NCI-H526 treated with DMSO at 0.1 percent for 48 hours (cell line): Measurements from ENCODE around the gene CD300C.
"Not testable (repeated sequence)": the region's sequence is repeated elsewhere in the genome, so short reads cannot be mapped to it uniquely, and the experiment has no call there.

ENCODE experiments used
- DNase-seq: peaks from one replicate; lab custom pipeline; 2025; lab: John Stamatoyannopoulos, UW

CD300C gene

DNA sequence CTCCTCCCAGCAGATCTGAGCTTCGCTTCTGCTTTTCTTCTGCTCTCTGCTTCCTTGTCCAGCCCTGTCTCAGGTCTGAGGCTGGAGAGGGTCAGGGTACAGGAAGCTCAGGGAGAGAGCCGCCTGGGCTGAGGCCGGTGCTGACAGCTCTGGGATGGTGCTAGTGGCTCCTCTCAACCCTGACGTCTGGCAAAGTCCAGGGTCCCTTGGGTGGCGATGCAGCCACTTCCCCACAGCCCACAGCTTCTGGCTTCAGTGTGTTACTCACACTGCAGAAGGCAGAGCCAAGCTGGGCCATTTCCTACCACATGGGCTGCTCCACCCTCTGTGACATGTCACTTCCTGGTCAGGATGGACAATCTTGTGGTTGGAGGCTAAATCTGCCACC is at the start of gene CD300C:
Gene CD300C (minus strand): TSS at position 273 of the 388 bp plus-strand sequence. CDS start 333 bp downstream, outside the sequence.
- no peak for DNase-seq

DNA sequence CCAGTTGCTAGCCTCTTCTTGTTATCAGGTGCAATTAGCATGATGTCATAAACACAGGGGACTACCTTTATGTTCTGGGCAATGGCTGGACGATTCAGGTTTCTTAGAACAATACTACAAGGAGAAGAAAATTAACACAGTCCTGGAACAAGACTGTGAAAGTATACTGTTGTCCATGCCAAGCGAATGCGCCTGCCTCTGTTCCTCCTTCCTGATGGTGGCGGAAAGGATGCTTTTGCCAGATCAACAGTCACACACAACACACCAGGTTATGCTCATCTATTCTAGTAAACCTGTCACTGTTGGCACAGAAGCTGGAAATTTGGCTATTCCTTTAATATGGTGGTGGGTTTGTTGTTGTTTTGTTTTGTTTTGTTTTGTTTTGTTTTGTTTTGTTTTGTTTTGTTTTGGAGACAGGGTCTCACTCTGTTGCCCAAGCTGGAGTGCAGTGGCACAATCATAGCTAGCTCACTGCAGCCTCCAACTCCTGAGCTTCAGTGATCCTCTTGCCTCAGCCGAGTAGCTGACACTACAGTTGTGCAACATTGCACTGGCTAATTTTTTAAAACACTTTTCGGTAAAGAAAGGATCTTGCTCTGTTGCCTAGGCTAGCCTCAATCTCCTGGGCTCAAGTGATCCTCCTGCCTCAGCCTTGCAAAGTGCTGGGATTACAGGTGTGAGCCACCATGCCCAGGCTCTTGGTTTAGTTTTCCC is 49.3 kb upstream of the CD300C start:
- DNase-seq, result no peak

DNA sequence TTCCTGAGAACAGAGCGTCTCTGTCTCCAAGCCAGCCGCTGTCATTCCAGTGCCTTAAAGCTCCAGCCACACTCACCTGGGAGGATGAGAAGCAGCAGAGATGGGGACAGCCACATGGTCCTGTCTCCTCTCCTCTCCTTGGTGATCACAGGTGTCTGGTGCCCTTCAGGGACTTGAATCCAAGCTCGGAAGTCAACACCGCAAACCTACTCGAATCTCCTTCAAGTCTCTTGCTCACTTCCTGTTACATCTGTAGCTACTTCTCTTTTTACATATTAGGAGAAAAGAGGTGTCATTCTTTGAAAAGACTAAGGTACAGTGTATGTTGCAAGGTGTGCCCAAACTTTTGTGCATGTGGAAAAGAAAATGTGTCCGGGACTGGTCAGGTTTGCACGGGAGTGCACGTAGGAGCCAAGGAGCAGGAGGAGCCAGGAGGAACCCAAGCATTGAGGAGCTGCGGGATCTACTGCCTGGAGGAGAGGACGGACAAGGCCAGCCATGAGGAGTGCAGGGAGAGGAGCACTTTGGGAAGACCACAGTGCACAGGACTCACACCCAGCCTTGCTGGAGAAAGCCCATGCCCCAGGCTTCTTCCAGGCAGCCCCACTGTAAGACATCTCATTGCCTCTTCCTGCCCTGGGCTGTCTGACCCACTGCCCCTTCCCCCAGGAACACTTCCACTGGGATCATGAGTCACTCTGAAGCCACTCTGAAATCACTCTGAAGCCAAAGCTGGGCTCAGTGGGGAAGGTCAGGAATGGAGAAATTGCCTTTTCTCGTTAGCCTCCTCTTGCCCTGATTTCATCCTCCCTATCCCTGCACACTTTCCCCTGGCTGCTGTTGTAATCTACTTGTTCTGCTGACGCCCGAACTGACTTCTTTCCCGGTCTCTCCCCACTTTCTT is 46.4 kb upstream of the CD300C start, which contains the start of gene CD300LD:
Gene CD300LD (minus strand): TSS at position 197 of the 904 bp plus-strand sequence. CDS start 81 bp downstream, at position 116.
- no peak for DNase-seq

DNA sequence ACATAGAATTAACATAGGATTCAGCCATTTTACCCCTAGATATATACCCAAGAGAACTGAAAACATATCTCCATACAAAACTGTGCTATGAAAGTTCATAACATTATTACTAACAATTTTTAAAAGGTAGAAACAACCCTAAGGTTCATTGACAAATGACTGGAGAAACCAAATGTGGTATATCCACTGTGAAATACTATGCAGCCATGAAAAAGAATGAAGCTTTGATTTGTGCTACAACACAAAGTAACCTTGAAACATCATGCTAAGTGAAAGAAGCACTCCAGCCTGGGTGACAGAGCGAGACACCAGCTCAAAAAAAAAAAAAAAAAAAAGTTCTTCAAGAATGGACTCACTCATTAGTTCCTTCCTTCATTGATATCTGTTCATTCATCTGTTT is 45.6 kb upstream of the CD300C start:
- no peak for DNase-seq

DNA sequence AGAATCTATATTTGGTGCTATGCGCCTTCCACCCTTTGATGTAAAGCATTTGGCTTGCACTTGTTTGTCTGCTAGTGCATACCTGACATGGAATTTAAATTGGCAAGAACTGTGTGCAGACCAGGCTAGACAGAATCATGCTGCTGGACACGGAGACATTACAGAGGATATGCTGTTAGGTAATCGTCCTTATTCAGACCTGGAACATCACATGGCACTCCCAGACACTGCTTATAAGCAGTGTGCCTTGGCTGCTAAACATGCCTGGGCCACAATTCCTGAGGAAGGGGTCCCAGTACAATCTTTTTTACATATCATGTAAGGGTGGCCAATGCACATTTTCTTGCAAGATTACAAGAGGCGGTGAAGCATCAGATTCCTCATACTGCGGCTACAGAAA is 39.8 kb upstream of the CD300C start:
- no peak for DNase-seq

DNA sequence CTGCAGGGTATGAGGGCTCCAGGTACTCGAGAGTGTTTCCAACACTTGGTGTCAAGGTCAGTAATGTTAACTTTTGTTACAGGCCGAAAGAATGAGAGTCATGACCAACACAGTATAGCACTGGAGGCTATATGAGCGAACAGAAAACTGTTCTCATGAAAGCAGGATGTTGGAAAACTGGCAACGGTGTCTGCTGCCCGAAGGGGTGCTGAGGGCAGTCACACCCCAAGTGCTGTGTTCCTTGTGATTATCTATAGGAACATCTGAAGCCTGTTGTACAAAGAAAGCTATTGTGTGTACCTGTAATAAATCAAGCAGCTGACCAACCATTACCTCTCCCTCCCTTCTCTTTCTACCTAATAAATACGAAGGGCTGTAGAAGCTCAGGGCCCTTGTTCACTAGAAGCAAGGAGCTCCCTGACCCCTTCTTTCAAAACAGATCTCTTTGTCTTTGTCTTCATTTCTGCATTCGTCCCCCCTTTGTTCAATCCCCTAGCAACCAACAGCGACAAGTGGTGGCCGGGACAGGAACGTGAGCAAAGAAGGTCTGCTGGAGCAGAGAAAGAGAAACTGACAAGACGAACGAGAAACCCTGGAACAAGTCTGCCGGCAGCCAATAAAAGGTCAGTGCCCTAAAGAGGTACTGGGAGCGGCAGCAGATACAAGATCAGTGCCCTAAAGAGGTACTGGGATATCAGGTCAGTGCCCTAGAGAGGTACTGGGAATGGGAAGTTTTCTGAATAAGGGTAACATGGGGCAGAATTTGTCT is 38.6 kb upstream of the CD300C start:
- no peak for DNase-seq

DNA sequence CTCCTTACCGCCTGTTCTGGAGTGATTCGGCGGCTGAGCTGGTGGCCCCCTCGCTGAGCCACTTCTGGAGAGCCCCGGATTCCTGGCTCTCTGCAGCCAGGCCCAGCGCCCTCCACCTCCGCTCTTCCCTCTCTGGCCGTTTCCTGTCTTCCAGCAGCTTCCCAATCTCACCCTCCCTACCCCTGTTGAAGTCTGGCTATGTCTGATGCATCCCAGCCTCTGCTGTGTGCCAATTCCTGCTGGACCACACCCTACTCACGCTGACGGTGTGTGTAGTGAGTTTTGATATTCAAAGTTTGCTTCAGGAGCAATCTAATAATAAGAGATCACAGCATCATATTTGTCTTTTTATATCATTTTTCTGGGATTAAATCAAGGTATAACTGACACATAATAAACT is 36.7 kb upstream of the CD300C start:
- no peak for DNase-seq

DNA sequence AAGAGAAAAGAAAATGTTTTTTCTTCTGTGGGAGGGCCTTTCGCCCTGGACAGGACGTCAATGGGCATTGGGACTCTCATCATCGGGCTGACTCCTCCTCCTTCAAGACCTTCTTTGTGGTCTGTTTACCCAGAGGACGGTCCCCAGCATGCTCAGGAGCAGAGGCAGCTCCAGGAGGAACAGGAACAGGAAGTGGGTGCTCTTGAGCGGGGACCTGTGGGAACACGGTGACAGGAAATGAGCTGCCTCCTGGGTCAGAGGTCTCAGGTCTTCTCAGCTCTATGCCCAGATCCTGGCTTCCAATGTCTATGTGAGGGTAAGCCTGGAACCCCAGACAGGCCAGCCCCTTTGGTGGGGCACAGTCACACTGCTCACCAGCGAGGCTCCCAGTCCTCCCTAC is 34.0 kb upstream of the CD300C start:
- no peak for DNase-seq

DNA sequence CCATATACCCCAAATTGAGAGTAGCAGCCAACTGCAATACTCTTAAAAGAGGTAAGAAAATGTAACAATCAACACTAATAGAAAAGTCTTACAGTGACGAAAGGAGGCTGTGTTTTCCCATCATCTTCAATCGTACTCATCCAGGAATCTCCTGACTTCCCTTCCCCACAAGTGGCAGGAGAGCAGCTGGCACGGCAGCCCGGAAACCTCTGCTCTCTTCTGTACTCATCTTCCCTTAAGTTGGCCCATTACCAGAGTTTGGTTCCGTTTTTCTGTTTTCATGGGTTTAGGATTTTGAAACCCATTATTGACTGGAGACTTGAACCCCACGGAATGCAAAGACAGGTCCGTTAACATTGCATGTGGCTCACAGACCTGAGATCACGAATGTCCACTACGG is 33.1 kb upstream of the CD300C start:
- DNase-seq, result no peak

DNA sequence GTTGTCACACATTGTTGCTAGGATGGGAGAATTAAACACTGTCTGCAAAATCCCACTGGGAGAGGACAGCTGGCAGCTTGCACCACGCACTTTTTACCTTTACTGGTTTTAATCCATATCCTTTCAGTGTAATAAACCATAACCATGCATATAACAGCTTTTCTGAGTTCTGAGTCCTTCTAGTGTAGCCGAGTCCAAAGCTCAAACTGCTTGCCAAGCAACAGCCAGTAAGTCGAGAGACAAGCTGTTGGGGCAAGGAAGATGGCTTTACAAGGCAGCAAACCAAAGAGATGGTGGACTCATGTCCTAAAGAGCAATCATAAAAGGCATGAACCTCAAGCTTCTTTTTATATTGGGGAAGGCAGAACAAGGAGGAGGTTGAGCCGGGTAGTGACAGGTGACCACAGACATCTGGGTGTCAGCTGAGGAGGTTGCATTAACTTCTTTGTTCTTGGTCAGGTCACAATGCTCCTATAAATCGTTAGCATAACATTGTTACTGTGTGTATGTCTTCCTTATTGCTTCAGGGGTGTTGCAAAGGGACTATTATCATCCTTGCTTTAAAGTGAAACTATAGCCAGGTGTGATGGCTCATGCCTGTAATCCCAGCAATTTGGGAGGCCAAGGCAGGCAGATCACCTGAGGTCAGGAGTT is 28.7 kb upstream of the CD300C start:
- no peak for DNase-seq

DNA sequence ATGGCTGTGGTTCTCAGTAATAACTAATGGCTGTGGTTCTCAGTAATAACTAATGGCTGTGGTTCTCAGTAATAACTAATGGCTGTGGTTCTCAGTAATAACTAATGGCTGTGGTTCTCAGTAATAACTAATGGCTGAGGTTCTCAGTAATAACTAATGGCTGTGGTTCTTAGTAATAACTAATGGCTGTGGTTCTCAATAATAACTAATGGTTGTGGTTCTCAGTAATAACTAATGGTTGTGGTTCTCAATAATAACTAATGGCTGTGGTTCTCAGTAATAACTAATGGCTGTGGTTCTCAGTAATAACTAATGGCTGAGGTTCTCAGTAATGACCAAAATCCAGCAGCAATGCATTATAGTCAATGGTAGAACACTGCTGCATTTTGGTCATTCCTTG is 27.7 kb upstream of the CD300C start:
- DNase-seq, result not testable (repeated sequence)

DNA sequence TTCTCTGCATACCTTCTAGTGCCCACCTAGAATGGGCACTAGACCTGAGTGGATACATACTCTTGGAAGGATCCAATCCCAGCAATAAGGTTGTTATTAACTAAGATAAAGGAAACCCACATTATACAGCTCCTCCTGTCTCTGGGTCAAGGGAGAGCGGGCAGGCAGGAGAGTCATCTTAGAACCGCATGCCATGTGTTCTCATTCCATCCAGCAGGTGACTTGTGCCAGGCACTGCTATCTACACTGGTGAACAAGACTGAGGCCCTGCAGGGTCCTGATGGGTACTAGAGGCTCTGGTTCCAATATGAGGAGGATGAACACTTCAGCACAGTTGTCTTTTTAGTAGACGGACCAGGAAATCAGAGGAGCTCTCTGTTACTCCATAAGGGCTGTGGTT is 27.3 kb upstream of the CD300C start:
- no peak for DNase-seq

DNA sequence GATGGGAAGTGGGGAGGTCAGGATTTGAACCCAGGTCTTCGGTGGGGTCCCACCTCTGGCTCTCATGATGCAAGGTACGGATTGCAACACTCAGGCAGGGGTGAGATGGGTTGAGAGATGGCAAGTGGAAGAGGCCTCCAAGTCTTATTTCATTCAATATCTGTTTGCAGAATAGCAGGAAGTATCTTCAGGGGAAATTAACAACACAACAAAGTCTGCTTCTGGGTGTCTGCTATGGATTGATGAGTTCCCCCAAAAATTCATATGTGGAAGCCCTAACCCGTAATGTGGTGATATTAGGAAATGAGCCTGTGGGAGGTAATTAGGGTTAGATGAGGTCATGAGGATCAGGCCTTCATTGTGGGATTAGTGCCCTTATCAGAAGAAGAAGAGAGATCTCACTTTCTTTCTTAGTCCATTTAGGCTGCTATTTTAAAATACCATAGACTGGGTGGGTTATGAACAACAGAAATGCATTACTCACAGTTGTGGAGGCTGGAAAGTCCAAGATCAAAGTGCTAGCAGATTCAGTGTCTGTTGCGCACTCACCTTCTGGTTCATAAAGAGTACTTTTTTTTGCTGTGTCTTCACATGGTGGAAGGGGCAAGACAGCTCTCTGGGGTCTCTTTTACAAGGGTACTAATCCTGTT is 25.8 kb upstream of the CD300C start:
- no peak for DNase-seq

DNA sequence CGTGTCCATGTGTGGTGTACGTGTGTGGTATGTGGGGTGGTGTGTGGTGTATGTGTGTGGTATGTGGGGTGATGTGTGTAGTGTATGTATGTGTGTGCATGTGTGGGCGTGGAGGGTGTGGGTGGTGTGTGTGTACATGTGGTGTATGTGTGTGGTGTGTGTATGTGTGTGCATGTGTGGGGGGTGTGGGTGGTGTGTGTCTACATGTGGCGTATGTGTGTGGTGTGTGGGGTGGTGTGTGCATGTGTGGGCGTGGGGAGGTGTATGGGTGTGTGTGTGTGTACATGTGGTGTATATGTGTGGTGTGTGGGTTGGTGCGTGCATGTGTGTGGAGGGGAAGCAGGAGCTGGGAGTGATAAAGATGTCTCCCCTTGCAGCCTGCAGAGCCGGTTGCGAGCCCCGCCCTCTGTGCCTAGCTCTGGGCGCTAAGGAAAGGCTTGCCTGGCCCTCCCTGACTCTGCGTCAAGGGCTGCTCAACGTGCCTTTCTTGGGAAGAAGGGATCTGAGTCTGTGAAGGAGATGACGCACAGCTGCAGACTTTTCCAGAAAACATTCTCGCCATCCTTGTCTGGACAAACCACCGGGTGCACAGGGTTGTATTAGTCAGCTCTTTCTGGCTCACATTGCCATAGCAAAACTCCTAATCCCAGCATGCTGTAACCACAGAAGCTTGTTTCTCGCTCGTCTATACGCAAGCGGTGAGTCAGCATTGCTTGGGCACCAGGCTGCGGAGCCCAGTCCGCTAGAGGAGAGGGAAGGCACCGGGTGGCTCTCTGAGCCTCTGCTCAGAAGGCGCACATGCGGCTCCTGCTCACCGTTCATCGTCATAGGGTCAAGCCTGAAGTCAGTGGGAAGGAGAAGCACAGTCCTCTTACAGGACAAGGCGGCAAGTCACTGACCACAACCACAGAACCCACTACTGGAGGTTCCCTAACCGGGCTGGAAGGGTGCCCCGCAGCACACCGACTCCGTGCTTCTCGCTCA is 23.4 kb upstream of the CD300C start:
- DNase-seq, result no peak

DNA sequence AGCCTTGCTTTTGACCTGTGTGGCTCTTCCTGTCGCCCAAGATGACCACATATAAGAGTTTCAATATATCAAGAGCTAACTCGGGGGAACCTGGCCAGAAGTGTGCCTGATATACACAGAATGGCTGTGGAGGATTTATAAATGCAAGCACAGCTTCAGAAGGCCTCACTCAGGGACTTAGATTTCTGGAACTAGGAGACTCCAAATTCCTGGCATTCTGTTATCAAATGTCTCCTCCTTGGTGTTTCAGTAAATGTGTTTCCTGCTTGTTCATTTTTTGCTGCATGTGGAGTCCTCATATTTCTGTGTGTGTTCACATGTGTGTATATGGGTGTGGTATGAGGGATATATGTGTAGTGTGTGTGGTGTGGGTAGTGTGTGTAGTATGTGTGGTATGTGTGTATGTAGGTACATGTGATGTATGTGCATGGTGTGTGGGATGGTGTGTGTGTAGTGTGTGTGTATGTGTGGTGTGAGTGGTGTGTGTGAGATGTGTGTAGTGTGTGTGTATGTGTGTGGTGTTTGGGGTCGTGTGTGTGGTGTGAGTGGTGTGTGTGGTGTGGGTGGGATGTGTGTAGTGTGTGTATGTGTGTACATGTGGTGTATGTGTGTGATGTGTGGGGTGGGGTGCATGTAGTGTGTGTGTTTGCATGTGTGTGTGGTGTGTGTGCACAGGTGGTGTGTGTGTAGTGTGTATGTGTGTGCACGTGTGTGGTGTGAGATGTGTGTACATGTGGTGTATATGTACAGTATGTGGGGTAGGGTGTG is 22.4 kb upstream of the CD300C start:
- DNase-seq, result no peak

DNA sequence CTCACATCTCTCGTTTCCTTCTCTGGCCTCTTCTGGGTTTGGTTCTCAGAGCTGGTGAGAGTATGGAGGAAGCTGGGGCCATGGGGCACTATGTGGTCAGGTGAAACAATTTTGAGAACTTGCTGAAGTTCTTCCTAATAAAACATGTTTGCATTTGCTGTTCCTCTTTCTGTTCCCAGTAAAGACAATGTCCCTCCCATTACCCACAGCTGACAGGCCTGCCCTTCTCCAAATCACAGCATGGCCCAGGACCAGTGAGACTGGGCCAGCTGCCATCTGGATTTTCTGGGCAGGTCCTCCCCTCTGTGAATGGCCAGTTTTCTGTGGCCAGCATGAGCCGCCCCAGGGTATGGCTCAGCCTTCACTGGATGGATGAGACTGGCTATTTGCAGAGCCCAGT is 21.5 kb upstream of the CD300C start, which contains the start of gene CD300H:
Gene CD300H (minus strand): TSS at position 113 of the 400 bp plus-strand sequence.
- DNase-seq, result no peak

DNA sequence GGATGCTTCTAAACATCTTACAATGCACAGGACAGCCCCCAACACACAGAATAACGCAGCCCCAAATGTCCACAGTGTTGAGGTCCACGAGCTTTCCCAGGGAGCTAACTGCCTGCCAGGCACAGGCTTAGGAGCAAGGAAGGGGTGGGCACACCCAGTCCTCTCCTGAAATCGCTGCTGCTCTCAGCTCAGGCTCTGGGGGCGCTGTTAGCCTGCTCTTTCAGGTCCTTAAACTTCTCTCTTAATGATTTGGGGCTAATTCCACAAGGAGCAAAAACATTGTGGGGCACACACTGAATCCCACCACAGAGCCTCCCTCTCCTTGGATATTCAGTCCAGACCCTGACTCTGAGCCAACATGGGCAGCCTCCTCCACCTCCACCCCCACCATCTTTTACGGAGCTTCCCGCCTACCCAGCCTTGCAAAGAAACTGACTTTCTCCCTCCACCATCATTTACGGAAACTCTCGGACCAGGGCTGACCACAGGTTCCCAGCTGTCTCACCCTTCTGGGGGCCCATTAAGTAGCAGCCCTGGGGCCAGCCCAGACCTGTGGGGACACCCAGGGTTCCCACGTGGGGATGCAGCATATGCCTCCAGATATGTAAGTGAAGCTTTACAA is 20.3 kb upstream of the CD300C start:
- DNase-seq, result no peak

DNA sequence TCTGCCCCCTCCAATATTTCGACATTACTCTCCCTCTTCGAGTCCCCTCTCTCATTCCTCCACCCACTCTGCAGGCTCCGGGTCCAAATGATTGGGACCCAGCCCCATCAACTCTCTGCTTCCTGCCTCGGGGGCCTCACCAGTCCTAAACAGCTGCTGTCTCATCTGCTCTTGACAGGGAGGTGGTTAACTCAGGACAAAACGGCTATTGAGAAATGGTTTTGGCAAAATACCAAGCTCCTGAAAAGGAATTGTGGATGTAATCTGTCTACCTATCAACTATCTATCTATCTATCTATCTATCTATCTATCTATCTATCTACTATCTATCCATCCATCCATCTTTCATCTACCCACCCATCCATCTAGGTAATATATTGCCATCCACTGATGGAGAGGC is 19.2 kb upstream of the CD300C start:
- no peak for DNase-seq

DNA sequence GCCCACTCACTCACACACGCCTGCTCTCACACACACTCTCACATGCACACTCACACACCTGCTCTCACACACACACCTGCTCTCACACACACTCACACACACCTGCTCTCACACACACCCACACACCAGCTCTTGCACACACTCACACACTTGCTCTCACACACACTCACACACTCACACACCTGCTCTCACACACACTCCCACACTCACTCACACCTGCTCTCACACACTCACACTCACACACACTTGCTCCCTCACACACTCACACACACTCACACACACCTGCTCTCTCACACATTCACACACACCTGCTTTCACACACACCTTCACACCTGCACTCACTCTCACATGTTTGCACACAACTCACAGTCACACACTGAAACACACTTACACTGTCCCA is 17.4 kb upstream of the CD300C start:
- DNase-seq, result no peak
